Immature natural killer cell (primary cell): ENCODE measurements around the gene CHD8. TPM values are rescaled to one million over a fixed set of nuclear protein-coding genes. Genes with fewer than 3 reads are reported as not detected.

ENCODE experiments used
- polyA plus RNA-seq, 3 donors: library from polyadenylated mRNA; unstranded; fragments of 300-500 nt; fragmentation: Illumina TruSeq; gene quantifications; one replicate each; pipeline ENCODE4 v1.2.3, GENCODE V29; 2021

The CHD8 gene
- polyA plus RNA-seq, 3 donors from 2014 or later: 14.5 to 62.6 (median 14.8) TPM

Other genes starting within 250 kb of the CHD8 start
- gene HNRNPC, start 186.7 kb downstream of the CHD8 start, polyA plus RNA-seq: 100 to 1,000 TPM; 622 to 879 (median 758) TPM
- gene RPGRIP1, start 176.0 kb downstream of the CHD8 start, polyA plus RNA-seq: 1 to 10 TPM in 1 of 3 donors, under 1 TPM in 1, not detected in 1; 0.15 to 1.9 TPM
- gene SUPT16H, start 72.1 kb downstream of the CHD8 start, polyA plus RNA-seq: 10 to 100 TPM; 43.2 to 91.2 (median 59.3) TPM
- gene RAB2B, start 20.8 kb upstream of the CHD8 start, polyA plus RNA-seq: 10 to 100 TPM in 2 of 3 donors, 1 to 10 TPM in 1; 7.7 to 20.0 (median 18.5) TPM
- 100 to 1,000 TPM in 1 of 3 donors, 10 to 100 TPM in 2; 81.4 to 101 (median 84.7) TPM for gene TOX4, start 21.1 kb upstream of the CHD8 start, polyA plus RNA-seq
- gene METTL3, start 55.2 kb upstream of the CHD8 start, polyA plus RNA-seq: 10 to 100 TPM; 10.0 to 21.6 (median 18.0) TPM
- gene SALL2, start 70.2 kb upstream of the CHD8 start, polyA plus RNA-seq: 1 to 10 TPM in 2 of 3 donors, under 1 TPM in 1; 0.80 to 1.6 (median 1.2) TPM
- not detected for gene OR10G3, start 124.0 kb upstream of the CHD8 start, polyA plus RNA-seq
- gene OR10G2, start 178.8 kb upstream of the CHD8 start, polyA plus RNA-seq: not detected
- gene OR4E2, start 197.7 kb upstream of the CHD8 start, polyA plus RNA-seq: not detected
- gene OR4E1, start 217.7 kb upstream of the CHD8 start, polyA plus RNA-seq: not detected